Endothelial cell of umbilical vein (primary cell): ENCODE results near the gene NOTCH1. TPM values are rescaled to one million over a fixed set of nuclear protein-coding genes. Genes with fewer than 3 reads are reported as not detected.

Experiments
- BruUV-seq: library from RNA; stranded (reverse); fragments of 400-500 nt; replicated peaks from 2 replicates; lab custom pipeline; 2021; lab: Mats Ljungman, UMichigan
- CTCF ChIA-PET: fragments of 300-600, 350-600 bp; sonication (Branson Sonifier 250); formaldehyde crosslinking; loops from one replicate; lab custom pipeline; 2021; ENCODE audit warnings: antibody characterized with exemption, inconsistent platforms; lab: Charles Lee
- POLR2A ChIA-PET: fragments of 300-600, 350-600 bp; sonication (Branson Sonifier 250); formaldehyde crosslinking; loops from one replicate; lab custom pipeline; 2021; ENCODE audit warnings: antibody characterized with exemption, inconsistent platforms; lab: Charles Lee
- DNase-seq: peaks from one replicate; pipeline ENCODE4 v3.0.0-alpha.2; 2011; ENCODE audit warnings: low read depth, low spot score
- FAIRE-seq: peaks from 2 replicates; lab custom pipeline; 2011; peaks lifted over from hg19 to GRCh38; lab: Jason Lieb, UNC
- H2AFZ ChIP-seq: 2 replicates; pipeline ENCODE4 v1.6.0; 2012; ENCODE audit warnings: low read depth, low read length, control low read depth, inconsistent platforms
- H3K27ac ChIP-seq: 2 replicates; pipeline ENCODE4 v1.5.1; 2011; ENCODE audit warnings: low read depth, mild to moderate bottlenecking, control low read depth, low read length, moderate library complexity; ENCODE audit not compliant: insufficient read depth
- H3K27me3 ChIP-seq, 2 experiments: 2 replicates each; pipeline versions ENCODE4 v1.6.0 to v1.6.1; 2011; ENCODE audit warnings: low read length in 2 of 2, mixed read lengths in 1 of 2; ENCODE audit not compliant: control insufficient read depth in 2 of 2, insufficient read depth in 2 of 2
- H3K36me3 ChIP-seq, 2 experiments: 2 replicates in 1 of 2; 3 replicates in 1 of 2; pipeline ENCODE4 v1.5.1; 2011; ENCODE audit warnings: low read length in 2 of 2, mild to moderate bottlenecking in 1 of 2, moderate library complexity in 1 of 2; ENCODE audit not compliant: control insufficient read depth in 2 of 2, insufficient read depth in 2 of 2; ENCODE audit errors: extremely low read depth in 1 of 2
- H3K4me1 ChIP-seq: 3 replicates; pipeline ENCODE4 v1.5.1; 2011; ENCODE audit warnings: mild to moderate bottlenecking, low read length; ENCODE audit not compliant: control insufficient read depth, insufficient read depth; ENCODE audit errors: extremely low read depth
- H3K4me2 ChIP-seq: 2 replicates; pipeline ENCODE4 v1.6.1; 2011; ENCODE audit warnings: low read length, control low read depth, mixed read lengths; ENCODE audit not compliant: insufficient read depth
- H3K4me3 ChIP-seq, 3 experiments: fragments of 200-600 bp in 1 of 3; sonication (generic), shearing (Covaris generic) in 1 of 3; replicated peaks in 1 of 3; 2 replicates each; pipeline ENCODE4 v1.5.1; 2011 to 2016; ENCODE audit warnings: control low read depth in 3 of 3, low read length in 3 of 3, mild to moderate bottlenecking in 2 of 3, inconsistent platforms in 1 of 3, low read depth in 1 of 3, moderate library complexity in 1 of 3; ENCODE audit not compliant: insufficient read depth in 1 of 3
- H3K79me2 ChIP-seq: 2 replicates; pipeline ENCODE4 v1.6.0; 2012; ENCODE audit warnings: low read length, inconsistent platforms; ENCODE audit not compliant: control insufficient read depth, insufficient read depth
- H3K9ac ChIP-seq: replicated peaks from 2 replicates; pipeline ENCODE3; 2011; ENCODE audit warnings: low read length, control low read depth; ENCODE audit not compliant: insufficient read depth; ENCODE audit errors: extremely low read depth
- H3K9me1 ChIP-seq: replicated peaks from 3 replicates; pipeline ENCODE4 v1.6.0; 2011; ENCODE audit warnings: mild to moderate bottlenecking, low read length; ENCODE audit not compliant: control insufficient read depth, insufficient read depth; ENCODE audit errors: extremely low read depth
- H3K9me3 ChIP-seq: replicated peaks from 2 replicates; pipeline ENCODE4 v1.5.1; 2012; ENCODE audit warnings: low read length, inconsistent platforms; ENCODE audit not compliant: control insufficient read depth, insufficient read depth
- H4K20me1 ChIP-seq: replicated peaks from 2 replicates; pipeline ENCODE3; 2011; ENCODE audit warnings: mild to moderate bottlenecking, low read length; ENCODE audit not compliant: control insufficient read depth, insufficient read depth; ENCODE audit errors: extremely low read depth
- EZH2 ChIP-seq: IDR thresholded peaks from 2 replicates; pipeline ENCODE4 v1.6.1; 2012; ENCODE audit warnings: borderline replicate concordance, low read depth, mild to moderate bottlenecking, moderate library complexity, low read length, inconsistent platforms; ENCODE audit not compliant: severe bottlenecking
- FOS ChIP-seq: IDR thresholded peaks from 2 replicates; pipeline ENCODE4 v1.6.1; 2011; ENCODE audit warnings: mild to moderate bottlenecking, low read length, moderate library complexity, borderline replicate concordance; ENCODE audit not compliant: insufficient read depth
- GATA2 ChIP-seq: IDR thresholded peaks from 2 replicates; pipeline ENCODE4 v1.7.0; 2011; ENCODE audit warnings: low read depth, mild to moderate bottlenecking, moderate library complexity, mixed read lengths, low read length; ENCODE audit not compliant: insufficient read length, insufficient read depth
- JUN ChIP-seq: IDR thresholded peaks from 2 replicates; pipeline ENCODE4 v1.6.1; 2011; ENCODE audit warnings: borderline replicate concordance, low read depth; ENCODE audit not compliant: insufficient read length, insufficient read depth
- MAX ChIP-seq: IDR thresholded peaks from 2 replicates; pipeline ENCODE4 v1.6.1; 2011; ENCODE audit not compliant: insufficient read depth, insufficient read length
- MYC ChIP-seq: IDR thresholded peaks from one replicate; pipeline ENCODE4 v1.6.1; 2011; ENCODE audit warnings: mild to moderate bottlenecking, low read depth, low read length
- POLR2A ChIP-seq: IDR thresholded peaks from 2 replicates; pipeline ENCODE4 v1.6.1; 2012; ENCODE audit warnings: low read depth, mild to moderate bottlenecking, control low read depth, low read length
- POLR2AphosphoS5 ChIP-seq: IDR thresholded peaks from 2 replicates; pipeline ENCODE4 v1.6.1; 2012; ENCODE audit warnings: low read depth, mild to moderate bottlenecking, control low read depth, low read length, moderate library complexity; ENCODE audit not compliant: insufficient read depth
- dilution Hi-C: fragments of 300-500 bp; cut with MboI; formaldehyde crosslinking; loops from one replicate; pipeline ENCODE4 v1.15.0; 2019; ENCODE audit warnings: low sequenced_read_pairs; ENCODE audit not compliant: extremely low pct_ligation_motif_present
- intact Hi-C: fragments of 100-400 bp; cut with micrococcal nuclease; formaldehyde crosslinking; loops from one replicate; pipeline ENCODE4 v1.10.0; 2022
- polyA plus RNA-seq, 4 experiments: library from polyadenylated mRNA; depleted of rRNA in 3 of 4; stranded (reverse) in 3 of 4; unstranded in 1 of 4; fragments of >200 nt; gene quantifications; 2 replicates each; pipeline versions ENCODE4 v1.2.1 to v1.2.3, GENCODE V29; 2011 to 2012; ENCODE audit warnings: missing spikeins in 1 of 4
- total RNA-seq: library from RNA; stranded (reverse); gene quantifications from 2 replicates; pipeline ENCODE4 v1.2.3, GENCODE V29; 2021
- TF ChIP-seq, protein P1 (sequence below), 2 donors: IDR thresholded peaks; 1 replicate in 1 of 2; 2 replicates in 1 of 2; pipeline ENCODE4 v1.5.1; 2011; ENCODE audit warnings: low read length in 2 of 2, mild to moderate bottlenecking in 2 of 2, moderate library complexity in 2 of 2, control low read depth in 1 of 2, inconsistent platforms in 1 of 2, low read depth in 1 of 2; ENCODE audit not compliant: insufficient read depth in 1 of 2; ENCODE audit errors: extremely low read depth in 1 of 2

Gene NOTCH1
- total and polyA plus RNA-seq, 2 donors (not counting 3 experiments of a cell fraction or from before 2014, with no cell fraction given): 31.7 to 153 TPM

DNA sequence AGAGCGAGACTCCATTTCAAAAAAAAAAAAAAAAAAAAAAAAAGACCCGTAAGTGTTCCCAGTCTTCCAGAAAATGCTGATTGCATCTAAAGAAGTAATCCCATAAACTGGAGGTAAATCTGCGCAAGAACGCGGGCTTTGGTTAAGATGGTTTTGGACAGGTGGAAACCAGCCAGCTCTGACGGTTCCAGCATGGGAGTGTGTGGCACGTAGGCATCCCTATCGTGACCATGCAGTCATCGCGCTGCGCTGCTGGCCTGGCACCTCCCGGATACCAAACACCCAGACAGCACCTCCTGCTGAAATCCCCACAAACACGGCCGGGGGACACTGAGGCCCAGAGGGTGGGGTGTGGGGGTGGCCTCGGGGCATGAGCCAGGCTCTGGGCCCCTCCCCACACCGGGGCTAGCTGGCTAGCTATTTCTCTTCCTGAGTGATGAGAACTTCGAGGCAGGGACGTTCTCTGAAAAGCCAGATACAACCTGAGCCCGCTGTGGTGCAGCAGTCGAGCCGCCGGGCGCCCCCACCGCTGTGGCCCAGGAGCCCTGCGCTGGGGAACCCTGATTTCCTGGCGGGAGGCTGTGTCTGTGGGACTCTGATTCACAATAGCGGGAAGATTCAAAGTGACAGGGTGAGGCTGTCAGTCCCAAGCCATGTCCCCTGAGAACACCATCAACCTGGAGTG is 32.2 kb upstream of the NOTCH1 start:
- no peaks in the 10 kb centered on the region for H3K9me3 ChIP-seq
- no peaks in the 10 kb centered on the region for H3K36me3 ChIP-seq
- FAIRE-seq (no peak), DNase-seq (no peak)
- no peak overlapping the region for H3K27ac ChIP-seq
- H4K20me1 ChIP-seq: no peaks in the 10 kb centered on the region
- no peaks in the 10 kb centered on the region for H3K27me3 ChIP-seq
- BruUV-seq: no TSS peak
- H3K79me2 ChIP-seq: no peaks in the 10 kb centered on the region
- H2AFZ ChIP-seq: no peak overlapping the region
- TF ChIP-seq POLR2A: no peak
- TF ChIP-seq, protein P1, sequence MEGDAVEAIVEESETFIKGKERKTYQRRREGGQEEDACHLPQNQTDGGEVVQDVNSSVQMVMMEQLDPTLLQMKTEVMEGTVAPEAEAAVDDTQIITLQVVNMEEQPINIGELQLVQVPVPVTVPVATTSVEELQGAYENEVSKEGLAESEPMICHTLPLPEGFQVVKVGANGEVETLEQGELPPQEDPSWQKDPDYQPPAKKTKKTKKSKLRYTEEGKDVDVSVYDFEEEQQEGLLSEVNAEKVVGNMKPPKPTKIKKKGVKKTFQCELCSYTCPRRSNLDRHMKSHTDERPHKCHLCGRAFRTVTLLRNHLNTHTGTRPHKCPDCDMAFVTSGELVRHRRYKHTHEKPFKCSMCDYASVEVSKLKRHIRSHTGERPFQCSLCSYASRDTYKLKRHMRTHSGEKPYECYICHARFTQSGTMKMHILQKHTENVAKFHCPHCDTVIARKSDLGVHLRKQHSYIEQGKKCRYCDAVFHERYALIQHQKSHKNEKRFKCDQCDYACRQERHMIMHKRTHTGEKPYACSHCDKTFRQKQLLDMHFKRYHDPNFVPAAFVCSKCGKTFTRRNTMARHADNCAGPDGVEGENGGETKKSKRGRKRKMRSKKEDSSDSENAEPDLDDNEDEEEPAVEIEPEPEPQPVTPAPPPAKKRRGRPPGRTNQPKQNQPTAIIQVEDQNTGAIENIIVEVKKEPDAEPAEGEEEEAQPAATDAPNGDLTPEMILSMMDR (IDR thresholded peaks at IDR 0.05; ENCODE audit: extremely low read depth in 1 of 2, insufficient read depth in 1 of 2, low read depth in 1 of 2, low read length in 2 of 2): no peak
- TF ChIP-seq MAX: no peak
- TF ChIP-seq EZH2: no peak
- TF ChIP-seq FOS: no peak
- no peak for TF ChIP-seq POLR2AphosphoS5
- TF ChIP-seq GATA2: no peak
- TF ChIP-seq MYC: no peak
- TF ChIP-seq JUN: no peak
- H3K4me2 ChIP-seq: no peak overlapping the region
- H3K4me3 ChIP-seq: no peak overlapping the region
- no peaks in the 10 kb centered on the region for H3K4me1 ChIP-seq
- ChIA-PET POLR2A (no interaction called here), CTCF (interaction anchor here (2.2 kb wide), 1 partner anchor 26 kb away, joined by 5 read pairs; no protein-coding TSS in a partner anchor)
- H3K9me1 ChIP-seq: no peaks in the 10 kb centered on the region
- no peak overlapping the region for H3K9ac ChIP-seq
- intact Hi-C loops (no loop called here), dilution Hi-C loops (no loop called here)
